ENCODE data around the gene RHOF.

DNA sequence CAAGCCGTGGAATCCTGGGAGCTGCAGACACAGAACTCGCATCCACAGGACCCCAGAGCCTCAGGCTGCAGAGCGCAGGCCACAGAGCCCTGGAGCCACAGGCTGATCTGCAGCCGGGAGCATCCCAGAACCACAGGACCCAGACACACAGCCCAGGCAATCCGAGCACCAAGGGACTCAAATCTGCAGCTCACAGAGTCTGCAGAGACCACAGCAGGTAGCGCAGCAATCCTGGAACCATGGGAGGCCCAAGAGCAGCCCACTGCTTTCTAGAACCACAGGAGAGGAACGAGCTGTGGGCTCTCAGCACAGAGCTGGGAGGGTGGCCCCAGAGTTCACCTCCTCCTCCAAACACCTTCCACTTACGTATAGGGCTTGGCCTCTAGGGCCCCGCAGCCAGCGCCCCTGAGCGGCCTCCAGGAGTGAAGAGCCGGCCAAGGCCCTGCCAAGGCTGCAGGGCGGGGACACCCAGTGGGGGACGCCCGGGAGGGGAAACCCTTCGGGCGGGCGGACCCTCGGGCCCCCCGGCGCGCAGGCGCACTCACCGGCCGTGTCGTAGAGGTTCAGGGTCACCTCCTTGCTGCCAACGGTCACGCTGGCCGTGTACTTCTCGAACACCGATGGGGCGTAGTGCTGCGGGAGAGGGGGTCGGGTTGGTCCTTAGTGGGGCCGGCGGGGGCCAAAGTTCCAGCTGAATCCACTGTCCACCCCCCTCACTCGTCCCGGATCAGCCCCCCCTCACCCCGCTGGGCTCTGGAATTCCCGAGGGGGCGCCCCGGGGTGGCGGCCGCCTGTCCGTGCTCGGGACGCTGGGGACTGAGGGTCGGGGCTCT, 665 bp downstream of the RHOF start:
- TF ChIP-seq POLR2A (IDR thresholded peaks at IDR 0.05; ENCODE audit: insufficient read depth in 1 of 2, low read depth in 2 of 2, low read length in 2 of 2) (no peak), NFE2L2 (IDR thresholded peaks at IDR 0.05; ENCODE audit: low read length) (no peak), SIN3B (IDR thresholded peaks at IDR 0.05; ENCODE audit: low read length) (no peak), HOXA7 (CRISPR knock-in tag; IDR thresholded peaks at IDR 0.05) (no peak), ZNF224 (CRISPR knock-in tag; IDR thresholded peaks at IDR 0.05) (no peak), ZNF644 (CRISPR knock-in tag; IDR thresholded peaks at IDR 0.05; ENCODE audit: low read depth) (no peak), TARDBP (CRISPR knock-in tag; IDR thresholded peaks at IDR 0.05) (no peak), CREB1 (IDR thresholded peaks at IDR 0.05) (no peak), CREB1 (CRISPR knock-in tag; IDR thresholded peaks at IDR 0.05) (no peak), ZNF138 (CRISPR knock-in tag; IDR thresholded peaks at IDR 0.05; ENCODE audit: low read depth) (no peak), CEBPB (IDR thresholded peaks at IDR 0.05; ENCODE audit: borderline replicate concordance, low read depth, low read length) (no peak)
- TF ChIP-seq, protein P1, sequence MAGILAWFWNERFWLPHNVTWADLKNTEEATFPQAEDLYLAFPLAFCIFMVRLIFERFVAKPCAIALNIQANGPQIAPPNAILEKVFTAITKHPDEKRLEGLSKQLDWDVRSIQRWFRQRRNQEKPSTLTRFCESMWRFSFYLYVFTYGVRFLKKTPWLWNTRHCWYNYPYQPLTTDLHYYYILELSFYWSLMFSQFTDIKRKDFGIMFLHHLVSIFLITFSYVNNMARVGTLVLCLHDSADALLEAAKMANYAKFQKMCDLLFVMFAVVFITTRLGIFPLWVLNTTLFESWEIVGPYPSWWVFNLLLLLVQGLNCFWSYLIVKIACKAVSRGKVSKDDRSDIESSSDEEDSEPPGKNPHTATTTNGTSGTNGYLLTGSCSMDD (CRISPR knock-in tag; IDR thresholded peaks at IDR 0.05), result no peak
- TF ChIP-seq, protein P2, sequence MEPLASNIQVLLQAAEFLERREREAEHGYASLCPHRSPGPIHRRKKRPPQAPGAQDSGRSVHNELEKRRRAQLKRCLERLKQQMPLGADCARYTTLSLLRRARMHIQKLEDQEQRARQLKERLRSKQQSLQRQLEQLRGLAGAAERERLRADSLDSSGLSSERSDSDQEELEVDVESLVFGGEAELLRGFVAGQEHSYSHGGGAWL (CRISPR knock-in tag; IDR thresholded peaks at IDR 0.05), result no peak
- TF ChIP-seq, protein P3, sequence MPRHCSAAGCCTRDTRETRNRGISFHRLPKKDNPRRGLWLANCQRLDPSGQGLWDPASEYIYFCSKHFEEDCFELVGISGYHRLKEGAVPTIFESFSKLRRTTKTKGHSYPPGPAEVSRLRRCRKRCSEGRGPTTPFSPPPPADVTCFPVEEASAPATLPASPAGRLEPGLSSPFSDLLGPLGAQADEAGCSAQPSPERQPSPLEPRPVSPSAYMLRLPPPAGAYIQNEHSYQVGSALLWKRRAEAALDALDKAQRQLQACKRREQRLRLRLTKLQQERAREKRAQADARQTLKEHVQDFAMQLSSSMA (CRISPR knock-in tag; IDR thresholded peaks at IDR 0.05), result no peak
- TF ChIP-seq, protein P4, sequence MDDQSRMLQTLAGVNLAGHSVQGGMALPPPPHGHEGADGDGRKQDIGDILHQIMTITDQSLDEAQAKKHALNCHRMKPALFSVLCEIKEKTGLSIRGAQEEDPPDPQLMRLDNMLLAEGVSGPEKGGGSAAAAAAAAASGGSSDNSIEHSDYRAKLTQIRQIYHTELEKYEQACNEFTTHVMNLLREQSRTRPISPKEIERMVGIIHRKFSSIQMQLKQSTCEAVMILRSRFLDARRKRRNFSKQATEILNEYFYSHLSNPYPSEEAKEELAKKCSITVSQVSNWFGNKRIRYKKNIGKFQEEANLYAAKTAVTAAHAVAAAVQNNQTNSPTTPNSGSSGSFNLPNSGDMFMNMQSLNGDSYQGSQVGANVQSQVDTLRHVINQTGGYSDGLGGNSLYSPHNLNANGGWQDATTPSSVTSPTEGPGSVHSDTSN (CRISPR knock-in tag; IDR thresholded peaks at IDR 0.05; ENCODE audit: borderline replicate concordance), result no peak

Measured in HepG2 (cell line).